ENCODE measurements around the gene SLC25A11. TPM values are rescaled to one million over a fixed set of nuclear protein-coding genes. Genes with fewer than 3 reads are reported as not detected.

The SLC25A11 gene
- total RNA-seq, 1 donor = 78.6 TPM

DNA sequence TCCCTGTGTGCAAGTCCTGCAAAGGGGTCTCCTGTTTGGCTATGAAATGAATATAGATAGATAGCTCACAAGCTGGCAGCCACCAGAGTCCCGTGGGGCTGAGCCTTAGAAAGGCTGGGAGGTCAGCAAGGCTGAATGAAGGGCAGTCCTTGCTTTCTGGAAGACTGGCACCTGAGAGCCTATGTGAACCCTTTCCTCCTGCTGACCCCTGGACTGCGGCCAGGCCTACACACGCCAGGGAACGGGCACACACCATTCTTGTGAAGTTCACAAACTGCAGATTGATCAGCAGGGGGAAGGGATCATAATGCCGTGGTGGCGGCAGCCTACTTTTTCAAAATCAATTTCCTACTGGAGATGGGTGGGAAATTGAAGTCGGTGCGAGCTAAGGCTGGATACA, 41.5 kb downstream of the SLC25A11 start:
- DNase-seq (ENCODE audit: low read depth in 2 of 3, low spot score in 2 of 3) = no peak

DNA sequence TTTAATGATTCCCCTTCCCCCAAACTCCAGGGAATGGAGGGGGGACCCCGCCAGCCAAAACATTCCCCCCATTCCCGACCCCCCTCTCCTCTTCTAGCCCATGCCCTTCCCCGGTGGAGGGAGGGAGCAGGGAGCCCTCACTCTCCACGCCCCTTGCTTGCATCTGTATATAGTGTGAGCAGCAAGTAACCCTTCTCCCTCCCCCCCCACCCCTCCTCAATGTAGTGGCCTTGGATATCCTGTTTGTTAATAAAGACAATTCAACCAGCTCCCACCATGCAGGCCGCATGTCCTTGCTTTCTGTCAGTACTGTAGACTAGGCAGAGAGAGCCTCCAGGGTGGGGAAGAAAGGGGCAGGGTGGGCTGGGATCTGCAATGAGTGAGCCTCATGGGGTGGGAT, 42.1 kb downstream of the SLC25A11 start:
- DNase-seq (ENCODE audit: low read depth in 2 of 3, low spot score in 2 of 3) = no peak

DNA sequence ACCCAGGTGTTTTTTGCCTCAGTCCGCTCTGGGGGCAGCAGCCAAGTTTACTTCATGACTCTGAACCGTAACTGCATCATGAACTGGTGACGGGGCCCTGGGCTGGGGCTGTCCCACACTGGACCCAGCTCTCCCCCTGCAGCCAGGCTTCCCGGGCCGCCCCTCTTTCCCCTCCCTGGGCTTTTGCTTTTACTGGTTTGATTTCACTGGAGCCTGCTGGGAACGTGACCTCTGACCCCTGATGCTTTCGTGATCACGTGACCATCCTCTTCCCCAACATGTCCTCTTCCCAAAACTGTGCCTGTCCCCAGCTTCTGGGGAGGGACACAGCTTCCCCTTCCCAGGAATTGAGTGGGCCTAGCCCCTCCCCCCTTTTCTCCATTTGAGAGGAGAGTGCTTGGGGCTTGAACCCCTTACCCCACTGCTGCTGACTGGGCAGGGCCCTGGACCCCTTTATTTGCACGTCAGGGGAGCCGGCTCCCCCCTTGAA, 42.6 kb downstream of the SLC25A11 start:
- no peak for DNase-seq (ENCODE audit: low read depth in 2 of 3, low spot score in 2 of 3)

DNA sequence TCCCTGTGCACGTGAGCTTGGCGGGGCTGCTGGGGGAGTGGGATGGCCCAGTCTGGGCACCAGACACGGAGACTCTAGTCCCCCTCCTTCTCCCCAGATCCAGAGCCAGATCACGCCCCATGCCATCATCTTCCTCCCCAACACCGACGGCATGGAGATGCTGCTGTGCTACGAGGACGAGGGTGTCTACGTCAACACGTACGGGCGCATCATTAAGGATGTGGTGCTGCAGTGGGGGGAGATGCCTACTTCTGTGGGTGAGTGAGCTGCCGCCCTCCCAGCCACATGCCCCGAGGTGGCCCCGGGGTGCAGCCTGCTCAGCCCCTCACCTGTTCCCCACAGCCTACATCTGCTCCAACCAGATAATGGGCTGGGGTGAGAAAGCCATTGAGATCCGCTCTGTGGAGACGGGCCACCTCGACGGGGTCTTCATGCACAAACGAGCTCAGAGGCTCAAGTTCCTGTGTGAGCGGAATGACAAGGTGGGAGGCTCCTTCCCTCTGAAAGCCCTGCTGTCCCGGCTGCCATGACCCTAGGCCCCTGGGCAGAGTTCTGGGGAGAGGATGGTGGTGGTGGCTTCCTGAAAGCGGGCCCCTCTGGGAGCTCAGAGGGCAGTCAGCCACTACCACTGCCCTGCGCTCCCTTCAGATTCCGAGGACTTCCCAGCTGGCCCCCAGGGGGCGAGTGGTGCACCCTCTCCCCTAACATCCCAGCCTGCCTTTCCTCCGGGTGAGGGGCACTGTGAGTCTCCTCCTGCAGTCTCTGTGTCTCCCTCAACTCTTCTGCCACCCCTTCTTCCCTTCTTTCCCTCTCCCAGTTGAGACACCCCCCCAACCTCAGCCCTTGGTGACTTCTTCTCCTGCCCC, 43.3 kb downstream of the SLC25A11 start:
- no peak for DNase-seq (ENCODE audit: low read depth in 2 of 3, low spot score in 2 of 3)

DNA sequence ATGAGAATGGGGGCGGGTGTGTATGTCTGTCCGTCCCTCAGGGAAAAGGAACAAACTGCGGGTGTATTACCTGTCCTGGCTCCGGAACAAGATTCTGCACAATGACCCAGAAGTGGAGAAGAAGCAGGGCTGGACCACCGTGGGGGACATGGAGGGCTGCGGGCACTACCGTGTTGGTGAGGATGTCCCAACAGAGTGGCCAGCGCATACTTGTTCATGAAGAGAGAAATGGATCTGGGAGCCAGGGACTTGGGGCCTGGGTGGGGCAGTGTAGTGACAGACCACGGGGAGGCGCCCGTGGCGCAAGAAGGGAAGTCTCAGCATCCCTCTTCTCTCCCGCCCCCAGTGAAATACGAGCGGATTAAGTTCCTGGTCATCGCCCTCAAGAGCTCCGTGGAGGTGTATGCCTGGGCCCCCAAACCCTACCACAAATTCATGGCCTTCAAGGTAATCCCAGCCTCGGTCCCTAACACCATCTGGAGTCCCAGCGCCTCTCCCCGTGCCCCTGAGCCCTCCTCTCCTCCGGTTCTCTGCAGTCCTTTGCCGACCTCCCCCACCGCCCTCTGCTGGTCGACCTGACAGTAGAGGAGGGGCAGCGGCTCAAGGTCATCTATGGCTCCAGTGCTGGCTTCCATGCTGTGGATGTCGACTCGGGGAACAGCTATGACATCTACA, 44.1 kb downstream of the SLC25A11 start:
- DNase-seq (ENCODE audit: low read depth in 2 of 3, low spot score in 2 of 3) = no peak

DNA sequence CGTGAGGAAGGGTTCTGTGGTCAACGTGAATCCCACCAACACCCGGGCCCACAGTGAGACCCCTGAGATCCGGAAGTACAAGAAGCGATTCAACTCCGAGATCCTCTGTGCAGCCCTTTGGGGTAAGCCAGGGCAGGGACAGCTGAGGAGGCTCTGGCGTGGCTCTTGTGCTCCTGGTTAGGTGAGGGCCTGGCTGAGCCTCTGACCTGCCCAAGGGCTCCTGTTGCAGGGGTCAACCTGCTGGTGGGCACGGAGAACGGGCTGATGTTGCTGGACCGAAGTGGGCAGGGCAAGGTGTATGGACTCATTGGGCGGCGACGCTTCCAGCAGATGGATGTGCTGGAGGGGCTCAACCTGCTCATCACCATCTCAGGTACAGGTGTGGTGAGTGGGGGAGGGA, 44.7 kb downstream of the SLC25A11 start:
- DNase-seq (ENCODE audit: low read depth in 2 of 3, low spot score in 2 of 3) = no peak

DNA sequence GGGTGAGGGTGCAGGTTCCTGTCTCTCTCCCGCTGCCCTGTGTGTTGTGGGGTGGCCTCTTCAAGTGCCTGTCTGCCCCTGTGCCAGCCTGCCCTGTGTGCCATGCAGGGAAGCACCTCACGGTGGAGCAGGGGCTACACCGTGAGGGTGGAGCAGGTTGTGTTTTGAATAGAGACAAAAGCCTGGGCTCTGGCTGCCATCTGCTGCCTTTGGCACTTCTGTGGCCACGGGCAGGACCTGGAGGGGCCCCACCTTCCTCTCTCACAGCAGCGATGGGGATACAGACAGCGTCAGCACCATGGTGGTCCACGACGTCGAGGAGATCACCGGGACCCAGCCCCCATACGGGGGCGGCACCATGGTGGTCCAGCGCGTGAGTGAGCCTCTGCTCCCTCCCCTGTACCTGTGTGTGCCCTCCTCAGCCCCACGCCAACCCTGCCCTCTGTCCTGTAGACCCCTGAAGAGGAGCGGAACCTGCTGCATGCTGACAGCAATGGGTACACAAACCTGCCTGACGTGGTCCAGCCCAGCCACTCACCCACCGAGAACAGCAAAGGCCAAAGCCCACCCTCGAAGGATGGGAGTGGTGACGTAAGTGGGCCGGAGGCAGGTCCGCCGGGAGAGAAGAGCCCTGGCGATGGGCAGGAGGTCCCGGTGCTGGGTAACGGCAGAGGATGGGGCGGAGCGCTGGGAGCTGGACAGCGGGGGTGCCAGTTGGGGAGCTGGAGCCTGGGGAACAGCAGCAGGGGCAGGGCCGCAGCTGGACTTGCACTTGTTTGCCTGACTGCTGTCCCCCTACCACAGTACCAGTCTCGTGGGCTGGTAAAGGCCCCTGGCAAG, 45.9 kb downstream of the SLC25A11 start:
- no peak for DNase-seq (ENCODE audit: low read depth in 2 of 3, low spot score in 2 of 3)

DNA sequence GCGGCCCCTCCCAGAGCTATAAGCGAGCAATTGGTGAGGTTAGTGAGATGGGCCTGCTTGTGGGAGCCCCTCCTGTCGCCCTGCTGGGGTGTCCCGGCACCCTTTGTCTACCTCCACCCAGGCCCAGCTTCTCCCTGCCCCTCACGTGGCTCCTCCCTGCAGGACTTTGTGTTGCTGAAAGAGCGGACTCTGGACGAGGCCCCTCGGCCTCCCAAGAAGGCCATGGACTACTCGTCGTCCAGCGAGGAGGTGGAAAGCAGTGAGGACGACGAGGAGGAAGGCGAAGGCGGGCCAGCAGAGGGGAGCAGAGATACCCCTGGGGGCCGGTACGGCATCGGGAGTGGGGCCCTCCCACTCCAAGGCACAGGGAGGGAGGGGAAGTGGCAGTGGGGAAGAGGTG, 46.6 kb downstream of the SLC25A11 start:
- no peak for DNase-seq (ENCODE audit: low read depth in 2 of 3, low spot score in 2 of 3)

DNA sequence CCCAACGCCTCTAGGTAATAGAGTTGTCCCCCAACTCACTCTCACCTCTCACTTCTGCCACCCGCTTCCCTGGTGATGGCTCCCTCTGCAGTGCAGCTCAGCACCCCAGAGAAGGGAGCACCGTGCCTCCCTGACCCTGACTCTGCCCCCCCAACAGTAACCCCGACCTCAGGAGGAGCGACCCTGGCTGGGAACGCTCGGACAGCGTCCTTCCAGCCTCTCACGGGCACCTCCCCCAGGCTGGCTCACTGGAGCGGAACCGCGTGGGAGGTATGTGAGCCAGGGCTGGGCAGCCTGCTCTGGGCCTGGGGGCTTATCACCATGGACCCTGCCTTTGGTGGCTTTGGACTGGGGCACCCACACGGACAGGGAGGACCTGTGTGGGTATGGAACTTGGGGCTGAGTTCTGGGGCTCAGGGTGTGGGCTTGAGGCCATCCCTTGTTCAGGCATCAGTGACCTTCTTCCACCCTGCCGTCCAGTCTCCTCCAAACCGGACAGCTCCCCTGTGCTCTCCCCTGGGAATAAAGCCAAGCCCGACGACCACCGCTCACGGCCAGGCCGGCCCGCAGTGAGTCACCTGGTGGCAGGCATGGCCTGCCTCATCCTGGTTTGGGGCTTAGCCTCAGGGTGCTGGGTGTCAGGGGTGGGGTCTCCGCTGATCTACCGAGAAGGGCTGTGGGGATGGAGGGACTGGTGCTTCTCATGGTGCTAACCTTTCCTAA, 47.2 kb downstream of the SLC25A11 start:
- no peak for DNase-seq (ENCODE audit: low read depth in 2 of 3, low spot score in 2 of 3)

DNA sequence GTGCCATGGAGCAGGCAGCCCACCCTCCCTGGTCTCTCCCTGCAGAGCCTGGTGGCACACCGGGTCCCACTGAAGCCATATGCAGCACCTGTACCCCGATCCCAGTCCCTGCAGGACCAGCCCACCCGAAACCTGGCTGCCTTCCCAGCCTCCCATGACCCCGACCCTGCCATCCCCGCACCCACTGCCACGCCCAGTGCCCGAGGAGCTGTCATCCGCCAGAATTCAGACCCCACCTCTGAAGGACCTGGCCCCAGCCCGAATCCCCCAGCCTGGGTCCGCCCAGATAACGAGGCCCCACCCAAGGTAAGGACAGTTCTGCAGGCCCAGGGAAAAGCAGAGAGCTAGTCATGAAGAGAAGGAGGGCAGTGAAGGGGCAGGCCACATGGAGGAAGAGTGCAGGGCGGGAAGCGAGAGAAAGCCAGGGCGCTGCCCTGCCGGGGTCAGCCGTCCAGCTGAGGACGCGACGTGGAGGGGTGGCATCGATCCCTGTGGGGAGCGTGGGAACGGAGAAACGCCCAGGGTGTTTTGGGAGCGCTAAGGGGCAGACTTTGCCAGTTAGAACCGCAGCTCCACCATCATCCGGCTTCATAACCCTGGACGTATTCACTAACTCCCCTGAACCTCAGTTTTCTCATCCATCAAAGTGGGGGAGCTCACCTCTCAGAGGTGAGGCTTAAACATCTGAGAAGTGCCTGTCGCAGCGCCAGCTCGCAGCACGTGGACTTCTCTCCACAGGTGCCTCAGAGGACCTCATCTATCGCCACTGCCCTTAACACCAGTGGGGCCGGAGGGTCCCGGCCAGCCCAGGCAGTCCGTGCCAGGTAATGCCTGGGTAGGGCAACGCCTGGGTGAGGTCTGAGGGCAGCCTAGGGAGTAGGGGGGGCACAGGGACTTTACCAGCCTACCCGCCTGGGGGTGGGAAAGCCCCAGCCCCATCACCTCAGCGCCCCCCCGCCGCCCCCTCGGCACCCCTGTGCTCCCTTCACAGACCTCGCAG, 48.1 kb downstream of the SLC25A11 start:
- no peak for DNase-seq (ENCODE audit: low read depth in 2 of 3, low spot score in 2 of 3)

DNA sequence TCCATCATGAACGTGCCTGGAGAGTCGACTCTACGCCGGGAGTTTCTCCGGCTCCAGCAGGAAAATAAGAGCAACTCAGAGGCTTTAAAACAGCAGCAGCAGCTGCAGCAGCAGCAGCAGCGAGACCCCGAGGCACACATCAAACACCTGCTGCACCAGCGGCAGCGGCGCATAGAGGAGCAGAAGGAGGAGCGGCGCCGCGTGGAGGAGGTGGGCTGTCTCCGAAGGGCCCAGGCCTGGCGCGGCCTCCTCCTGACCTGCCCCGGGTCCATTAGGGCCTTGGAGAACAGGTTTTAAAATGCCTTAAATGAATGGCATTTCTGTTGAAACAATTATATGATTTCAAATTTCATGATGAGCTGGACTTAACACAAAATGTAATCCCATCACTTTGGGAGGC, 52.3 kb downstream of the SLC25A11 start:
- DNase-seq (ENCODE audit: low read depth in 2 of 3, low spot score in 2 of 3) = no peak

Small RNA genes within 50 kb of the gene (small RNA-seq; reads per million reads assigned to genes)
- gene MIR6864 = not detected
- not detected for gene MIR6865

Other genes starting within 250 kb of the SLC25A11 start
- 52.5 TPM for gene PELP1, start 235.9 kb downstream of the SLC25A11 start, total RNA-seq
- gene ARRB2, start 229.4 kb downstream of the SLC25A11 start, total RNA-seq = 63.0 TPM
- 12.9 TPM for gene MED11, start 208.6 kb downstream of the SLC25A11 start, total RNA-seq
- gene ZMYND15, start 200.2 kb downstream of the SLC25A11 start, total RNA-seq = under 0.01 TPM
- gene CXCL16, start 200.1 kb downstream of the SLC25A11 start, total RNA-seq = 0.27 TPM
- gene TM4SF5, start 168.2 kb downstream of the SLC25A11 start, total RNA-seq = not detected
- gene VMO1, start 153.7 kb downstream of the SLC25A11 start, total RNA-seq = not detected
- gene GLTPD2, start 151.1 kb downstream of the SLC25A11 start, total RNA-seq = not detected
- gene PSMB6, start 143.9 kb downstream of the SLC25A11 start, total RNA-seq = 116 TPM
- 5.9 TPM for gene PLD2, start 132.9 kb downstream of the SLC25A11 start, total RNA-seq
- gene MINK1, start 106.7 kb downstream of the SLC25A11 start, total RNA-seq = 21.0 TPM
- 18.3 TPM for gene C17orf107, start 40.5 kb downstream of the SLC25A11 start, total RNA-seq
- gene CHRNE, start 36.9 kb downstream of the SLC25A11 start, total RNA-seq = 5.4 TPM
- 2.2 TPM for gene GP1BA, start 7.8 kb downstream of the SLC25A11 start, total RNA-seq
- gene RNF167, start 222 bp upstream of the SLC25A11 start, total RNA-seq = 27.5 TPM
- gene PFN1, start 8.5 kb upstream of the SLC25A11 start, total RNA-seq = 429 TPM
- gene ENO3, start 11.1 kb upstream of the SLC25A11 start, total RNA-seq = 2.4 TPM
- gene SPAG7, start 27.8 kb upstream of the SLC25A11 start, total RNA-seq = 31.2 TPM
- gene CAMTA2, start 47.6 kb upstream of the SLC25A11 start, total RNA-seq = 6.2 TPM
- gene INCA1, start 57.5 kb upstream of the SLC25A11 start, total RNA-seq = not detected
- 1.1 TPM for gene KIF1C, start 57.9 kb upstream of the SLC25A11 start, total RNA-seq
- not detected for gene SLC52A1, start 95.4 kb upstream of the SLC25A11 start, total RNA-seq
- gene ZFP3, start 138.4 kb upstream of the SLC25A11 start, total RNA-seq = 1.3 TPM
- 4.8 TPM for gene ZNF232, start 171.8 kb upstream of the SLC25A11 start, total RNA-seq
- gene USP6, start 176.0 kb upstream of the SLC25A11 start, total RNA-seq = 2.2 TPM